IMR-90 (cell line): ENCODE data around the gene INHBE. TPM values are rescaled to one million over a fixed set of nuclear protein-coding genes. Genes with fewer than 3 reads are reported as not detected.

Source experiments
- ATAC-seq: fragments of 200-7000 bp; cut with Tn5 transposase; 2 replicates; pipeline ENCODE4 v1.9.1; 2020; ENCODE audit warnings: low read depth, mild to moderate bottlenecking, moderate library complexity
- BruUV-seq: library from RNA; stranded (reverse); fragments of 400-500 nt; replicated peaks from 2 replicates; lab custom pipeline; 2021; lab: Mats Ljungman, UMichigan
- CTCF ChIA-PET: fragments of 300-600 bp; formaldehyde crosslinking; extraction: SDS; loops from one replicate; lab custom pipeline; 2021; ENCODE audit warnings: antibody characterized with exemption; lab: Yijun Ruan, JAX
- POLR2A ChIA-PET: fragments of 300-600 bp; sonication (Branson Sonifier 250); formaldehyde crosslinking; loops from one replicate; lab custom pipeline; 2022; ENCODE audit warnings: antibody characterized with exemption; ENCODE audit not compliant: unreplicated experiment; lab: Charles Lee
- DNase-seq: peaks from one replicate; pipeline ENCODE4 v3.0.0; 2013
- H2AFZ ChIP-seq: replicated peaks from 2 replicates; pipeline ENCODE3; 2013; ENCODE audit warnings: low read length, mild to moderate bottlenecking; ENCODE audit not compliant: poor library complexity
- H2AK5ac ChIP-seq: 2 replicates; pipeline ENCODE4 v1.6.1; 2013; ENCODE audit warnings: low read depth, low read length, inconsistent platforms
- H2AK9ac ChIP-seq: replicated peaks from 2 replicates; pipeline ENCODE3; 2013; ENCODE audit warnings: mild to moderate bottlenecking, low read depth, low read length, moderate library complexity; ENCODE audit not compliant: poor library complexity
- H2BK120ac ChIP-seq: 2 replicates; pipeline ENCODE4 v1.6.1; 2013; ENCODE audit warnings: low read depth, low read length, inconsistent platforms
- H2BK15ac ChIP-seq: 3 replicates; pipeline ENCODE4 v1.6.1; 2013; ENCODE audit warnings: low read depth, low read length, inconsistent platforms
- H2BK20ac ChIP-seq: 2 replicates; pipeline ENCODE4 v1.6.1; 2013; ENCODE audit warnings: low read depth, mild to moderate bottlenecking, inconsistent platforms, low read length, moderate library complexity
- H2BK5ac ChIP-seq: 2 replicates; pipeline ENCODE4 v1.6.1; 2013; ENCODE audit warnings: mild to moderate bottlenecking, low read depth, low read length, inconsistent platforms; ENCODE audit not compliant: poor library complexity, severe bottlenecking
- H3K14ac ChIP-seq: replicated peaks from 2 replicates; pipeline ENCODE4 v1.6.1; 2013; ENCODE audit warnings: low read depth, low read length, inconsistent platforms
- H3K18ac ChIP-seq: 2 replicates; pipeline ENCODE4 v1.6.1; 2013; ENCODE audit warnings: low read depth, low read length, control low read depth
- H3K23ac ChIP-seq: 2 replicates; pipeline ENCODE4 v1.6.1; 2013; ENCODE audit warnings: low read depth, low read length, inconsistent platforms
- H3K27ac ChIP-seq: 2 replicates; pipeline ENCODE4 v1.5.1; 2013; ENCODE audit warnings: mild to moderate bottlenecking, control low read depth, low read length; ENCODE audit not compliant: insufficient read depth
- H3K27me3 ChIP-seq: 2 replicates; pipeline ENCODE4 v1.6.1; 2013; ENCODE audit warnings: low read length; ENCODE audit not compliant: control insufficient read depth, insufficient read depth
- H3K36me3 ChIP-seq: 2 replicates; pipeline ENCODE4 v1.6.1; 2013; ENCODE audit warnings: low read length, mixed read lengths; ENCODE audit not compliant: control insufficient read depth, insufficient read depth
- H3K4ac ChIP-seq: 2 replicates; pipeline ENCODE4 v1.6.1; 2013; ENCODE audit warnings: low read depth, low read length, inconsistent platforms
- H3K4me1 ChIP-seq: 2 replicates; pipeline ENCODE4 v1.6.1; 2013; ENCODE audit warnings: low read length, mixed read lengths; ENCODE audit not compliant: control insufficient read depth, insufficient read depth
- H3K4me2 ChIP-seq: 2 replicates; pipeline ENCODE4 v1.6.1; 2013; ENCODE audit warnings: low read depth, mild to moderate bottlenecking, control low read depth, low read length, moderate library complexity
- H3K4me3 ChIP-seq: 2 replicates; pipeline ENCODE4 v1.5.1; 2013; ENCODE audit warnings: low read depth, mild to moderate bottlenecking, control low read depth, low read length, moderate library complexity; ENCODE audit not compliant: insufficient read depth
- H3K56ac ChIP-seq: 2 replicates; pipeline ENCODE4 v1.6.1; 2013; ENCODE audit warnings: low read length, inconsistent platforms; ENCODE audit not compliant: insufficient read depth; ENCODE audit errors: extremely low read depth
- H3K79me1 ChIP-seq, 2 experiments: 2 replicates each; pipeline ENCODE4 v1.6.1; 2013; ENCODE audit warnings: low read length in 2 of 2, inconsistent platforms in 1 of 2, low read depth in 1 of 2
- H3K9ac ChIP-seq: 2 replicates; pipeline ENCODE4 v1.6.1; 2013; ENCODE audit warnings: low read depth, low read length, control low read depth
- H3K9me1 ChIP-seq: 2 replicates; pipeline ENCODE4 v1.6.1; 2013; ENCODE audit warnings: low read length, inconsistent platforms; ENCODE audit not compliant: insufficient read depth
- H3K9me3 ChIP-seq: 2 replicates; pipeline ENCODE4 v1.6.1; 2013; ENCODE audit warnings: low read length; ENCODE audit not compliant: control insufficient read depth, insufficient read depth
- H4K20me1 ChIP-seq: 2 replicates; pipeline ENCODE4 v1.6.1; 2013; ENCODE audit warnings: low read length, inconsistent platforms; ENCODE audit not compliant: insufficient read depth
- H4K5ac ChIP-seq: 2 replicates; pipeline ENCODE4 v1.6.1; 2013; ENCODE audit warnings: mild to moderate bottlenecking, low read depth, low read length, control low read depth
- H4K8ac ChIP-seq, 2 experiments: 2 replicates each; pipeline ENCODE4 v1.6.1; 2013; ENCODE audit warnings: low read depth in 2 of 2, low read length in 2 of 2, control low read depth in 1 of 2, inconsistent platforms in 1 of 2
- H4K91ac ChIP-seq: 2 replicates; pipeline ENCODE4 v1.6.1; 2013; ENCODE audit warnings: low read depth, low read length, inconsistent platforms; ENCODE audit not compliant: insufficient read depth
- BHLHE40 ChIP-seq: fragments of 150-350 bp; IDR thresholded peaks from 2 replicates; pipeline ENCODE4 v1.6.1; 2016; ENCODE audit warnings: mild to moderate bottlenecking, low read depth, low read length
- CEBPB ChIP-seq: IDR thresholded peaks from 2 replicates; pipeline ENCODE4 v1.6.1; 2012; ENCODE audit warnings: low read depth, low read length, improper control_type of control experiment
- CHD1 ChIP-seq: IDR thresholded peaks from 2 replicates; pipeline ENCODE4 v1.6.1; 2012; ENCODE audit warnings: low read depth, low read length, improper control_type of control experiment
- FOS ChIP-seq: fragments of 150-350 bp; IDR thresholded peaks from 2 replicates; pipeline ENCODE4 v1.6.1; 2016; ENCODE audit warnings: low read depth, low read length
- MAFK ChIP-seq: IDR thresholded peaks from 2 replicates; pipeline ENCODE4 v1.6.1; 2012; ENCODE audit warnings: low read depth, low read length, improper control_type of control experiment
- MXI1 ChIP-seq: IDR thresholded peaks from 2 replicates; pipeline ENCODE4 v1.6.1; 2012; ENCODE audit warnings: low read depth, mild to moderate bottlenecking, low read length, moderate library complexity, borderline replicate concordance
- NFE2L2 ChIP-seq: fragments of 150-350 bp; IDR thresholded peaks from 2 replicates; pipeline ENCODE4 v1.6.1; 2016; ENCODE audit warnings: low read depth, mild to moderate bottlenecking, low read length
- RAD21 ChIP-seq: IDR thresholded peaks from 2 replicates; pipeline ENCODE4 v1.6.1; 2012; ENCODE audit warnings: low read length, improper control_type of control experiment
- RCOR1 ChIP-seq: IDR thresholded peaks from 2 replicates; pipeline ENCODE4 v1.6.1; 2012; ENCODE audit warnings: mild to moderate bottlenecking, low read length, improper control_type of control experiment; ENCODE audit not compliant: insufficient replicate concordance
- RFX5 ChIP-seq: IDR thresholded peaks from 2 replicates; pipeline ENCODE4 v1.8.0; 2012; ENCODE audit warnings: low read depth, mild to moderate bottlenecking, low read length, moderate library complexity
- SMC3 ChIP-seq: fragments of 150-350 bp; IDR thresholded peaks from 2 replicates; pipeline ENCODE4 v1.6.1; 2016; ENCODE audit warnings: low read depth, mild to moderate bottlenecking, antibody characterized with exemption, low read length, moderate library complexity
- WGBS, 2 experiments: methylation state at CpG; one replicate each; pipeline versions ENCODE4 v1.1.5 to v1.1.7; 2013; ENCODE audit warnings: missing lambda C conversion rate in 2 of 2; ENCODE audit not compliant: insufficient read length in 1 of 2; ENCODE audit errors: extremely low coverage in 2 of 2; 5-methylcytosine and 5-hydroxymethylcytosine counted together
- dilution Hi-C: fragments of 300-500 bp; cut with HindIII; formaldehyde crosslinking; loops from one replicate; pipeline ENCODE4 v1.14.3; 2018; ENCODE audit warnings: low sequenced_read_pairs; ENCODE audit not compliant: unreplicated experiment
- in situ Hi-C: fragments of 300-500 bp; cut with MboI; formaldehyde crosslinking; loops from 3 replicates; pipeline ENCODE4 v1.14.3; 2019; ENCODE audit warnings: low sequenced_read_pairs, inconsistent platforms, mixed read lengths
- intact Hi-C: fragments of 100-400 bp; cut with micrococcal nuclease; formaldehyde crosslinking; loops from 2 replicates; pipeline ENCODE4 v1.10.0; 2022
- polyA plus RNA-seq, 3 experiments: library from polyadenylated mRNA; depleted of rRNA; stranded (reverse); fragments of >200 nt; gene quantifications; 2 replicates each; pipeline ENCODE4 v1.2.3, GENCODE V29; 2012; ENCODE audit warnings: low replicate concordance in 1 of 3
- total RNA-seq: library from RNA; depleted of rRNA; stranded (reverse); fragments of >200 nt; gene quantifications from 2 replicates; pipeline ENCODE4 v1.2.3, GENCODE V29; 2012
- TF ChIP-seq, protein P1 (sequence below): fragments of 150-350 bp; IDR thresholded peaks from 2 replicates; pipeline ENCODE4 v1.6.1; 2017; ENCODE audit warnings: mild to moderate bottlenecking, antibody characterized with exemption, low read length, low read depth
- TF ChIP-seq, protein P2 (sequence below): fragments of 150-350 bp; IDR thresholded peaks from 2 replicates; pipeline ENCODE4 v1.6.1; 2016; ENCODE audit warnings: low read depth, mild to moderate bottlenecking, low read length, moderate library complexity, borderline replicate concordance
- TF ChIP-seq, protein P3 (sequence below): conservative IDR thresholded peaks from 2 replicates; pipeline ENCODE4 v1.5.1; 2012; ENCODE audit warnings: mild to moderate bottlenecking, low read depth, low read length, improper control_type of control experiment

INHBE gene
- total and polyA plus RNA-seq, 2 of the 4 experiments (the other 2 are of a cell fraction), result 0.90 to 1.7 TPM

DNA sequence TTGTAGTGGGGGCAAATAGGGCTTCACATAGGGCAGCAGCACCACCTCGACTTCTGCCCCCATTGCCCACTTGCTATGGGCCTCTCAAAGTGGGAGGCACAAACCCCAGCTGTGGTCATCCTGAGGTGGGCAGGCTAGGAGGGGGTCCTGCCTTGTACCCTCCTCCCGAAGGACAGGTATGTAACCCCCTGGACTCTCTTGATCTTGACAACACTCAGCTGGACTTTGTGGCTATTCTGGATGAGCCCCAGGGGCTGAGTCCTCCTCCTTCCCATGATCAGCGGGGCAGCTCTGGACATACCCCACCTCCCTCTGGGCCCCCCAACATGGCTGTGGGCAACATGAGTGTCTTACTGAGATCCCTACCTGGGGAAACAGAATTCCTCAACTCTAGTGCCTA, 16.6 kb downstream of the INHBE start:
- H2BK15ac ChIP-seq, result no peak overlapping the region
- H3K27me3 ChIP-seq, result peaks cover 54% of the 10 kb centered on the region
- no CpG with 5 or more reads among the region's 3 CpGs for WGBS, 2 experiments
- 0 out of 2 replicates have a peak, but pooled peaks cover 2% of the 10 kb centered on the region for H3K9me1 ChIP-seq
- no peaks in the 10 kb centered on the region for H3K36me3 ChIP-seq
- H3K18ac ChIP-seq, result no peak overlapping the region
- no peak overlapping the region for H2BK20ac ChIP-seq
- no peaks in the 10 kb centered on the region for H3K79me1 ChIP-seq
- no peak overlapping the region for H4K91ac ChIP-seq
- H3K9ac ChIP-seq, result no peak overlapping the region
- no peak overlapping the region for H2BK120ac ChIP-seq
- H3K4ac ChIP-seq, result no peak overlapping the region
- intact Hi-C loops (no loop called here), in situ Hi-C loops (no loop called here), dilution Hi-C loops (no loop called here)
- ChIA-PET POLR2A (no interaction called here), CTCF (no interaction called here)
- no peak overlapping the region for H3K4me2 ChIP-seq
- H3K9me3 ChIP-seq, result no peaks in the 10 kb centered on the region; the same call in 1 of the 2 replicates
- 0 out of 2 replicates have a peak, but pooled peaks cover 2% of the 10 kb centered on the region for H3K4me1 ChIP-seq
- no peak overlapping the region for H2AK9ac ChIP-seq
- H3K56ac ChIP-seq, result no peak overlapping the region
- no TSS peak for BruUV-seq
- no peak overlapping the region for H3K27ac ChIP-seq
- H2AK5ac ChIP-seq, result no peak overlapping the region
- TF ChIP-seq CHD1, result no peak
- TF ChIP-seq, protein P1, sequence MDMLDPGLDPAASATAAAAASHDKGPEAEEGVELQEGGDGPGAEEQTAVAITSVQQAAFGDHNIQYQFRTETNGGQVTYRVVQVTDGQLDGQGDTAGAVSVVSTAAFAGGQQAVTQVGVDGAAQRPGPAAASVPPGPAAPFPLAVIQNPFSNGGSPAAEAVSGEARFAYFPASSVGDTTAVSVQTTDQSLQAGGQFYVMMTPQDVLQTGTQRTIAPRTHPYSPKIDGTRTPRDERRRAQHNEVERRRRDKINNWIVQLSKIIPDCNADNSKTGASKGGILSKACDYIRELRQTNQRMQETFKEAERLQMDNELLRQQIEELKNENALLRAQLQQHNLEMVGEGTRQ, result no peak
- no peak for TF ChIP-seq CEBPB
- no peak for TF ChIP-seq SMC3
- no peak for TF ChIP-seq RCOR1
- TF ChIP-seq, protein P2, sequence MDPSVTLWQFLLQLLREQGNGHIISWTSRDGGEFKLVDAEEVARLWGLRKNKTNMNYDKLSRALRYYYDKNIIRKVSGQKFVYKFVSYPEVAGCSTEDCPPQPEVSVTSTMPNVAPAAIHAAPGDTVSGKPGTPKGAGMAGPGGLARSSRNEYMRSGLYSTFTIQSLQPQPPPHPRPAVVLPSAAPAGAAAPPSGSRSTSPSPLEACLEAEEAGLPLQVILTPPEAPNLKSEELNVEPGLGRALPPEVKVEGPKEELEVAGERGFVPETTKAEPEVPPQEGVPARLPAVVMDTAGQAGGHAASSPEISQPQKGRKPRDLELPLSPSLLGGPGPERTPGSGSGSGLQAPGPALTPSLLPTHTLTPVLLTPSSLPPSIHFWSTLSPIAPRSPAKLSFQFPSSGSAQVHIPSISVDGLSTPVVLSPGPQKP, result no peak
- no peak for TF ChIP-seq NFE2L2
- no peak for TF ChIP-seq RAD21
- TF ChIP-seq MXI1, result no peak
- no peak for TF ChIP-seq MAFK
- TF ChIP-seq FOS, result no peak
- TF ChIP-seq RFX5, result no peak
- TF ChIP-seq, protein P3, sequence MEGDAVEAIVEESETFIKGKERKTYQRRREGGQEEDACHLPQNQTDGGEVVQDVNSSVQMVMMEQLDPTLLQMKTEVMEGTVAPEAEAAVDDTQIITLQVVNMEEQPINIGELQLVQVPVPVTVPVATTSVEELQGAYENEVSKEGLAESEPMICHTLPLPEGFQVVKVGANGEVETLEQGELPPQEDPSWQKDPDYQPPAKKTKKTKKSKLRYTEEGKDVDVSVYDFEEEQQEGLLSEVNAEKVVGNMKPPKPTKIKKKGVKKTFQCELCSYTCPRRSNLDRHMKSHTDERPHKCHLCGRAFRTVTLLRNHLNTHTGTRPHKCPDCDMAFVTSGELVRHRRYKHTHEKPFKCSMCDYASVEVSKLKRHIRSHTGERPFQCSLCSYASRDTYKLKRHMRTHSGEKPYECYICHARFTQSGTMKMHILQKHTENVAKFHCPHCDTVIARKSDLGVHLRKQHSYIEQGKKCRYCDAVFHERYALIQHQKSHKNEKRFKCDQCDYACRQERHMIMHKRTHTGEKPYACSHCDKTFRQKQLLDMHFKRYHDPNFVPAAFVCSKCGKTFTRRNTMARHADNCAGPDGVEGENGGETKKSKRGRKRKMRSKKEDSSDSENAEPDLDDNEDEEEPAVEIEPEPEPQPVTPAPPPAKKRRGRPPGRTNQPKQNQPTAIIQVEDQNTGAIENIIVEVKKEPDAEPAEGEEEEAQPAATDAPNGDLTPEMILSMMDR, result no peak
- no peak for TF ChIP-seq BHLHE40
- no peak for DNase-seq
- no peak overlapping the region for H4K5ac ChIP-seq
- H3K4me3 ChIP-seq, result no peak overlapping the region
- no peak overlapping the region for H4K8ac ChIP-seq
- H4K20me1 ChIP-seq, result no peaks in the 10 kb centered on the region
- H2BK5ac ChIP-seq, result no peak overlapping the region
- H3K14ac ChIP-seq, result no peak overlapping the region
- no peak for ATAC-seq
- H2AFZ ChIP-seq, result no peak overlapping the region
- H3K23ac ChIP-seq, result no peak overlapping the region
